Epidermal melanocyte (primary cell): ENCODE measurements around the gene SART3.
"Not testable (repeated sequence)": the region's sequence is repeated elsewhere in the genome, so short reads cannot be mapped to it uniquely, and the experiment has no call there.

Source experiments
- DNase-seq: peaks from one replicate; pipeline ENCODE4 v3.0.0; 2011; ENCODE audit warnings: low spot score; ENCODE audit not compliant: insufficient read length

The SART3 gene

DNA sequence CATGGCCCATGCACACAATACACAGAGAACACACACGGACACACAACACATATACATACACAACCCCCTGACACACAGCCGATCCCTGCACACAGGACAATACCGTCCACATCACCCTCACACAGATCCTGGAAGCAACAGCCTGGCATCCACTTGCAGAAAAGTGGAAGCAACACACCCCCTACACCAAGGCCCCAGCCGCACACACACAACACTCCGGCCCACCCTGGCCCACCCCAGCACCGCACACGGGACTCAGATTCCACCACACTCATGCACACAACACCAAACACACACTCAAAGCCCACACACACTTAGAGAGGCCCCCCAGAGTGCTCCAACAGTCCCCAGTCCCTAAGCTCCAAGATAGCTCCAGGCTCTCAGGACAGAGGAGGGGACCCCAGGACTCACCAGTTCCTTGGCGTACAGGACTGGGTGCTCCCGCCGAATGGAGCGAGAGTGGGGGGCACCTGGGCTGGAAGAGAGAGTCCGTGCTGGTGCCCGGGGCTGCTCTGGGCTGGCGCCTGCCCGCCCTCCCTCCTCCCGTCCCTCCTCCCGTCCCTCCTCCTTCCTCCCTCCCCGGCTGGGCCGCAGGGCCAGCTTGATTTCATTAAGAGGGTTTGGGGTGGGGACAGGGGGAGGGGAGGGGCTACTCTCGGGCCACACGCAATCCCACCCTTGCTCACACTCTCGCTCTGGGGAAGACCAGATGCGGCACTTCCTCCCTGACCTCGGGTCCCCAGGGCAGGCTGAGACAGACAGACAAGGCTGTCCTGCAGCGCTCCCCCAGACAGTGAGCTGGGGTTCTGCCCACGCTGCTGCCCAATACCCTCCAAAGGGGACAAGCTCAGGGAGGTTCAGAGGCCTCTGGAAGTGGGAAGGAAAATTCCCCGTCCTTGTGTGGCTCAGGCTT, 36.8 kb upstream of the SART3 start, which contains the start of gene TMEM119:
TSS of gene TMEM119 (minus strand) at position 526 of the 913 bp plus-strand sequence. CDS start 5,701 bp downstream, outside the sequence.
- peak; percentile 71 for DNase-seq

GRCh38 chr12:108596854-108597558, 36.0 kb upstream of the SART3 start:
- DNase-seq, result no peak

DNA sequence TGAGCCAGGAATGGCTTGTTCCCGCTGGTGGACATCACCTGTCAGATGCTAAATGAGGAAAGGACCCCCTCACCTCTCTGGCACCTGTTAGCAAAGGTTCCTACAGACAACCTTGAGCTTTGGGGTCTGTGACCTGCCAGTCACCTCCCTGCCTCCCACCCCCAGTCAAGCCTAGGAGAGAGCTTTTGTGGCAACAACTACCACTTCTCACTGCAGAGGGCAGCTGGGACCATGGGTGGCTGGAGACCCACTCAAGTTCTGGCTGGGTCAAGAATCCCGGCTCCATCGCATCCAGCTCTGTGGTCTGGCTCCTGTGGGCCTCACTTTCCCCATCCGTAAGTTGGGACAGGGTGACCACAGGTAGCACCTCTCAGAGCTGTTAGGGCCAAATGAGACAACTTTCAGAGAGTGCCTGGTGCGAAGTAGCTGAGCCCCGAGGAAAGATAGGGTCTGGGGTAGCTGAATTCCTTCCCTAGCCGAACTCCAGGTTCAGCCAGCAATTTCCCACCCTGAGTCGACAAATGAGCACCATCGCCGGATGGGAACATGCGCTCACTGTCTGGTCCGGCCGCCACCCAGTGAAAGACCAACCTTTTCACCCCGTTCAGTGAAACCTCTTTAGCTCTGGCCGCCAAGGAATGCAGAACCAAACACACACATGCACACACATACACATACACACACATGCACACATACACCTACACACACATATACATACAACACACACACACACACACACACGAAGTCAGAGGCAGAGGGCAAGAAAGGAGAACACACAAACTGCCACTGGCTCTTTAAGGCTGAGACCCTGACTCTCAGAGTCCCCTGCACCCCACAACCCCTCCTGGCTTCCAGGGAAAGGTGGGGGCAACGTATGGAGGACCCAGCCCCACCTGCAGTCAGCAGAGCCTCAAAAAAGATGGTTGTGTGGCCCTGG, 35.0 kb upstream of the SART3 start:
- no peak for DNase-seq

DNA sequence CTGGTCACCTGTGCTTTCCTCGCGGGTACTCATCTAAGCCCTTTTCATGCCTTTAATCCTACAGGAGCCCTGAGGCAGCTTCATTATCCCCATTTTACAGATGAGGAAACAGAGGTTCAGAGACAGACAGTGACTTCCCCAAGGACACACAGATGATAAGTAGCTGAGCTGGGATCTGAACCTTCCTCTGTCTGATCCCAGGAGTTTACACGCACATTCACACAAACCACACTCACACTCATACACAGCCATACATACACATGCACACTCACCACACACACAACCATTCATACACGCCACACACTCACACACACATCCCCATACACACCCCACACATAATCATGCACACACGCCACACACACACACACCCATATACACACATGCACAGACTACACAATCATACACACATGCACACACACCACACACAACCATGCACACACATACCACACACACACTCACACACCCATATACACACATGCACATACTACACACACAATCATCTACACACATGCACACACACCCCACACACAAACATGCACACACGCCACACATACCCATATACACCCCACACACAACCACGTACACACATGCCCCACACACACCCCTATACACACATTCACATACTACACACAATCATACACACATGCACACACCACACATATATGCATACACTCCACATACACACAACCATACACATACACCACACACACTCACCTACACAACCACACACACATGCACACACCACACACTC, 34.2 kb upstream of the SART3 start:
- no peak for DNase-seq

- no peak for DNase-seq
These were observed 33.4 kb upstream of the SART3 start for GRCh38 chr12:108594323-108594903.

DNA sequence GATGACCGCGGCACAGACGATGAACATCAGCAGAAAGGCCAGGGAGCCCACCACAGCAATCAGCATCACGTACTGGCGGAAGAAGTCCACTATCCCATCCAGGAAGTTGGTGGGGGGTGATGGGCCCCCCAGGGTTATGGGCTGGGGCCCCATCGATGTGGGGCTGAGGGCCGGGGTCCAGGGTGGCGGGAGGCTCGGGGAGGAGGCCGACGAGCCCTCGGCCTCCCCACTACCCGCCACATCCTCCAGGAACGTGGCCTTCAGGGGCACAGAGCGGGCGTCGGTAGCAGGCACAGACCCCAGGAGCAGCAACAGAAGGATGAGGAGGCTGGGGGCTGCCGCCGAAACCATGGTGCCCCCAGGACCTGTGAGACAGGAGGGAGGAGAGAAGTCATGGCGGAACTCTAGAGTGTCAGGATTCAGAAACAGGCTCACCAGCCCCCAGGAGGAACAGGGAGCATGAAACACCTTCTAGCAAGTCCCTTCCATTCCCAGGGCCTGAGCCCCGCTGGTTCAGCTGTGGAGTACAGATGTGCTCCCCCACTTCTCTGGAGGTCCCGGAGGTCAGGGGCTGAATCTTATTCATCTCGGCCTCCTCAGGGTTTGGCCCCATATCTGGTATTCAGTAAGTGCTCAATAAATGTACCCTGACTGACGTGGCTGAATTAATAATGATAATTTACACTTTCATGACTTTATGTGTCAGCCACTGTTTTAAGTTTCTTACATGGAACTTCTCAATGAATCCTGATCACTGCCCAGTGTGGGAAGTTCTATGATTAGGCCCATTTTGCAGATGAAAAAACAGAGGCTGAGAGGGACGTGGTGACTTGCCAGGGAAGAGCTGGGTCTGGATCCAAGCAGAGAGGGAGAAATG, 31.3 kb upstream of the SART3 start:
- no peak for DNase-seq

- DNase-seq, result no peak
These were observed 30.5 kb upstream of the SART3 start for GRCh38 chr12:108591267-108591980.

GRCh38 chr12:108590463-108590862, 29.5 kb upstream of the SART3 start:
- not testable (repeated sequence) for DNase-seq

- DNase-seq, result no peak
These were observed 28.9 kb upstream of the SART3 start for GRCh38 chr12:108589840-108590229.

- peak; percentile 50 for DNase-seq
These were observed 28.3 kb upstream of the SART3 start for GRCh38 chr12:108589028-108589839.

DNA sequence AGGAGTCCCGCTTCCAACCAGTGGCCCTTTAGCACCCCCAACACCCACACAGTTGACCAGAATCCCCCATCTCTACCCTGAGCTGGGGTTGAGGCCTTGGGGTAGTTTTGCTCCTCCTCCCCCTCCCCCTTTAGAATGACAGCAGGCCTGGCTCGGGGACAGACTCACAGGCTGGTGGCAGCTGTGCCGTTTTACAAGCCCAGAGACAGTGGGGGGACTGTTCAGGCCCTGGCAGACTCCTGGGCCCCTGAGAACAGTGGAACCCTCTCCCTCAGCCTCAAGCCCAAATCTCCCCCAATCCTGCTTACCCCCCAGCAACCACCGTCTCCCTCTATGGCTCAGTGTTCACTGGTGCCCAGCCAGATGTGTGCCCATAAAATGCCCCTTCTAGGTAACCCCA, 26.9 kb upstream of the SART3 start:
- DNase-seq, result no peak

GRCh38 chr12:108586306-108586705, 25.3 kb upstream of the SART3 start:
- no peak for DNase-seq

DNA sequence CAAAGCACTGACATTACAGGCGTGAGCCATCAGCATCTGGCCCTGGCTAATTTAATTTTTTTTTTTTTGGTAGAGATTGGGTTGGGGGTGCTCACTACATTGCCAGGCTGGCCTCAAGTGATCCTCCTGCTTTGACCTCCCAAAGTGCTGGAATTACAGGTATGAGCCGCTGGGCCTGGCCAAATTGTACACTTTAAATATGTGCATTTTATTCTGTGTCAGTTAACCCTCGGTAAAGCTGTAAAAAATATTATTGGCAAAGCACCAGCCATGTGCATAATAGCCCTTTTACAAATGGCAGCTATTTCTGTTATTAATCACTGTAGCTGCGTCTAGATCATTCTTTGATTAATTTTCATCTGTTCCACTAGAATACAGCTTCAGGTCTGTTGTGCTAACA, 24.9 kb upstream of the SART3 start:
- DNase-seq, result no peak

DNA sequence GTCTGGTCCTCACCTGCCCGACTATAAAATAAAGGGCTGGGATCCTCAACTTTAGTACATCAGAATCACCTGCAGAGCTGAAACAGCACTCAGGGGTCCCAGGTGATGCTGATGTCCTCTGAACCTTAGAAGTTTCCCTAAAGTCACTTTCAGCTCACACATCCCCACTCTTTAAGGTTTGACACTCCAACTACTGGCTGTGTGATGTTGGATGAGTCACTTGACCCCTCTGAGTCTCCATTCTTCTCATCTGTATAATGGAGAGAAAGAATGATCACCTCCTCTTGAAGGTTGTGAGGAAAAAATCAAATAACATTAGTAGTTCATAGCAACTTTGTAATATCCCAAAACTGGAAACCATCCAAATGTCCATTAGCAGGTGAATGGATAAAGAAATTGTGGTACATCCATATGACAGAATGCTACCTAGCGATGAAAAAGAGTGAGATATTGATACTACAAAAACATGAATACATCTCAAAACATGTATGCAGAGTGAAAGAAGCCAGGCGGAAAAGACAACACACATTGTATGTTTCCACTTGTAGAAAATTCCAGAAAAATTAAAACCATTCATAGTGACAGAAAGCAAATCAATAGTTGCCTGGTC, 23.6 kb upstream of the SART3 start:
- DNase-seq, result no peak

GRCh38 chr12:108583991-108584390, 23.0 kb upstream of the SART3 start:
- no peak for DNase-seq

GRCh38 chr12:108582978-108583770, 22.2 kb upstream of the SART3 start:
- DNase-seq, result no peak

DNA sequence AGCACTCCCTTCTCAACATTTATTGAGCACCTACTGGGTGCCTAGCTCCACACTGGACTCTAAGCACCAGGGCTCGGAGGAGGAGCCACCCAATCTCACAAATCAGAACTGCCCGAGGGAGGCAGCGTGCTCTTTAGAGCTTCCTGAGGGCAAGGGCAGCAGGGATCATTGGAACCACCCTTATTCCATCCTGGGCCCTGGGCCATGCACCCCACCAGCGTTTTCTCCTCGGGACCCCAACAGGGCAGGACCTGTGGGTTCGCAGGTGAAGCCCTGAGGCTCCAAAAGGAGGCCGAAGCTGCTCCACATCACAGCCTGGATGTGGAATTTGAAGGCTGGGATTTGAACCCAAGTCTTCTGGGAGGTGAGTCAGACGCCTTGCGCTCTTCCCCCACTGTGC, 21.5 kb upstream of the SART3 start:
- no peak for DNase-seq
